ENCODE data around the gene NDUFAF7. TPM values are rescaled to one million over a fixed set of nuclear protein-coding genes. Genes with fewer than 3 reads are reported as not detected.
"Not testable (repeated sequence)": the region's sequence is repeated elsewhere in the genome, so short reads cannot be mapped to it uniquely, and the experiment has no call there.

The NDUFAF7 gene
- total and polyA plus RNA-seq, 2 experiments from 2014 or later, result 25.0 to 28.0 TPM

- H3K36me3 ChIP-seq, result peaks cover 23% of the 10 kb centered on the region
- H3K27ac ChIP-seq, result no peak overlapping the region
- no peak for DNase-seq (ENCODE audit: low read depth in 1 of 2, low spot score in 1 of 2)
- no peaks in the 10 kb centered on the region for H3K4me1 ChIP-seq (ENCODE audit: low read depth)
- H3K27me3 ChIP-seq, result no peaks in the 10 kb centered on the region
- no peak for TF ChIP-seq CTCF (IDR thresholded peaks at IDR 0.05; ENCODE audit: low read depth, low read length)
- no peaks in the 10 kb centered on the region for H3K9me3 ChIP-seq (ENCODE audit: low read depth)
- no peak overlapping the region for H3K4me3 ChIP-seq
Measured at GRCh38 chr2:37291680-37292079, 60.2 kb downstream of the NDUFAF7 start.

GRCh38 chr2:37294858-37295257, 63.4 kb downstream of the NDUFAF7 start:
- H3K4me1 ChIP-seq (ENCODE audit: low read depth); H3K9me3 ChIP-seq (ENCODE audit: low read depth); H3K27me3 ChIP-seq; H3K4me3 ChIP-seq; H3K36me3 ChIP-seq; H3K27ac ChIP-seq; DNase-seq (ENCODE audit: low read depth in 1 of 2, low spot score in 1 of 2): not testable (repeated sequence)

GRCh38 chr2:37295469-37296073, 64.1 kb downstream of the NDUFAF7 start:
- no peaks in the 10 kb centered on the region for H3K27me3 ChIP-seq
- no peak for DNase-seq (ENCODE audit: low read depth in 1 of 2, low spot score in 1 of 2)
- peaks cover 4% of the 10 kb centered on the region for H3K36me3 ChIP-seq
- H3K4me1 ChIP-seq (ENCODE audit: low read depth), result no peaks in the 10 kb centered on the region
- no peak for TF ChIP-seq CTCF (IDR thresholded peaks at IDR 0.05; ENCODE audit: low read depth, low read length)
- H3K9me3 ChIP-seq (ENCODE audit: low read depth), result no peaks in the 10 kb centered on the region
- no peak overlapping the region for H3K27ac ChIP-seq
- no peak overlapping the region for H3K4me3 ChIP-seq

- DNase-seq (ENCODE audit: low read depth in 1 of 2, low spot score in 1 of 2), result no peak
- H3K27me3 ChIP-seq, result no peaks in the 10 kb centered on the region
- H3K4me3 ChIP-seq, result no peak overlapping the region
- peaks cover 2% of the 10 kb centered on the region for H3K36me3 ChIP-seq
- no peak for TF ChIP-seq CTCF (IDR thresholded peaks at IDR 0.05; ENCODE audit: low read depth, low read length)
- H3K27ac ChIP-seq, result no peak overlapping the region
- H3K9me3 ChIP-seq (ENCODE audit: low read depth), result no peaks in the 10 kb centered on the region
- H3K4me1 ChIP-seq (ENCODE audit: low read depth), result peaks cover 14% of the 10 kb centered on the region
Measured at GRCh38 chr2:37297632-37298031, 66.2 kb downstream of the NDUFAF7 start.

Other genes with a start within 250 kb of the NDUFAF7 start
- 10.7 and 12.1 TPM in 2 replicates for gene HEATR5B, start 147.3 kb upstream of the NDUFAF7 start, total RNA-seq
- gene HEATR5B, start 147.3 kb upstream of the NDUFAF7 start, polyA plus RNA-seq, result 5.5 and 11.9 TPM in 2 replicates
- gene GPATCH11, start 147.1 kb upstream of the NDUFAF7 start, total RNA-seq, result 2.8 and 4.4 TPM in 2 replicates
- 4.8 and 6.6 TPM in 2 replicates for gene GPATCH11, start 147.1 kb upstream of the NDUFAF7 start, polyA plus RNA-seq
- 10.4 and 12.3 TPM in 2 replicates for gene EIF2AK2, start 74.7 kb upstream of the NDUFAF7 start, total RNA-seq
- 12.5 and 18.3 TPM in 2 replicates for gene EIF2AK2, start 74.7 kb upstream of the NDUFAF7 start, polyA plus RNA-seq
- not detected in 2 replicates for gene SULT6B1, start 43.0 kb upstream of the NDUFAF7 start, total RNA-seq
- gene SULT6B1, start 43.0 kb upstream of the NDUFAF7 start, polyA plus RNA-seq, result not detected in 2 replicates
- 10.6 and 17.7 TPM in 2 replicates for gene CEBPZOS, start 35.2 kb upstream of the NDUFAF7 start, total RNA-seq
- gene CEBPZOS, start 35.2 kb upstream of the NDUFAF7 start, polyA plus RNA-seq, result 25.4 and 34.3 TPM in 2 replicates
- gene CEBPZ, start 62 bp upstream of the NDUFAF7 start, total RNA-seq, result 14.3 and 27.9 TPM in 2 replicates
- gene CEBPZ, start 62 bp upstream of the NDUFAF7 start, polyA plus RNA-seq, result 18.9 and 27.7 TPM in 2 replicates
- gene PRKD3, start 93.2 kb downstream of the NDUFAF7 start, total RNA-seq, result 11.1 and 20.2 TPM in 2 replicates
- 13.2 and 16.0 TPM in 2 replicates for gene PRKD3, start 93.2 kb downstream of the NDUFAF7 start, polyA plus RNA-seq
- 0.33 TPM in 1 of 2 replicates, not detected in the other for gene QPCT, start 113.0 kb downstream of the NDUFAF7 start, total RNA-seq
- not detected in 2 replicates for gene QPCT, start 113.0 kb downstream of the NDUFAF7 start, polyA plus RNA-seq

Measured in cardiac muscle cell (in vitro differentiated cells and primary cell).